Astrocyte (in vitro differentiated cells and primary cell): ENCODE measurements around the gene BCAR1.

Experiments used
- CTCF ChIP-seq: IDR thresholded peaks from 2 replicates; pipeline ENCODE4 v1.5.1; 2011; ENCODE audit warnings: low read depth, mild to moderate bottlenecking, inconsistent platforms, low read length, moderate library complexity; ENCODE audit not compliant: insufficient read depth
- EZH2 ChIP-seq: IDR thresholded peaks from 2 replicates; pipeline ENCODE4 v1.6.1; 2012; ENCODE audit warnings: mild to moderate bottlenecking, low read length, inconsistent platforms; ENCODE audit not compliant: insufficient read depth

- TF ChIP-seq CTCF, result no peak
- TF ChIP-seq EZH2, result no peak
These were observed 12.0 kb upstream of the BCAR1 start for GRCh38 chr16:75263291-75263962.
